Neuronal stem cell (in vitro differentiated cells): Measurements from ENCODE around the gene EVI5.

Experiments used
- DNase-seq: peaks from one replicate; pipeline ENCODE4 v3.0.0-alpha.2; 2013; ENCODE audit warnings: low spot score
- H2AFZ ChIP-seq: one replicate; pipeline ENCODE4 v1.6.1; 2013; ENCODE audit warnings: mild to moderate bottlenecking, low read length, inconsistent platforms
- H2AK5ac ChIP-seq: 2 replicates; pipeline ENCODE4 v1.6.1; 2013; ENCODE audit warnings: low read depth, mild to moderate bottlenecking, inconsistent platforms, low read length, moderate library complexity, mixed read lengths
- H2BK120ac ChIP-seq: 2 replicates; pipeline ENCODE4 v1.6.1; 2013; ENCODE audit warnings: low read depth, mild to moderate bottlenecking, inconsistent platforms, low read length, moderate library complexity, mixed read lengths
- H2BK12ac ChIP-seq: one replicate; pipeline ENCODE4 v1.6.1; 2013; ENCODE audit warnings: low read length, inconsistent platforms
- H2BK15ac ChIP-seq: 2 replicates; pipeline ENCODE4 v1.6.1; 2013; ENCODE audit warnings: mild to moderate bottlenecking, low read length, inconsistent platforms, mixed read lengths
- H2BK5ac ChIP-seq: one replicate; pipeline ENCODE4 v1.6.1; 2013; ENCODE audit warnings: inconsistent platforms, mild to moderate bottlenecking, low read length, moderate library complexity
- H3K14ac ChIP-seq: one replicate; pipeline ENCODE4 v1.6.1; 2013; ENCODE audit warnings: low read length, inconsistent platforms
- H3K18ac ChIP-seq: 2 replicates; pipeline ENCODE4 v1.6.1; 2013; ENCODE audit warnings: low read length, inconsistent platforms
- H3K23ac ChIP-seq: 2 replicates; pipeline ENCODE4 v1.6.1; 2013; ENCODE audit warnings: low read depth, mild to moderate bottlenecking, mixed read lengths, low read length, inconsistent platforms; ENCODE audit not compliant: poor library complexity
- H3K27ac ChIP-seq: replicated peaks from 3 replicates; pipeline ENCODE4 v1.5.1; 2013; ENCODE audit warnings: low read length, inconsistent platforms
- H3K27me3 ChIP-seq, 3 experiments: 2 replicates each; pipeline ENCODE4 v1.6.1; 2013; ENCODE audit warnings: low read length in 3 of 3, mild to moderate bottlenecking in 2 of 3, inconsistent platforms in 1 of 3, low read depth in 1 of 3, mixed read lengths in 1 of 3, moderate library complexity in 1 of 3; ENCODE audit not compliant: control insufficient read depth in 3 of 3, insufficient read depth in 3 of 3
- H3K36me3 ChIP-seq, 2 donors: replicated peaks in 1 of 2; 2 replicates each; pipeline ENCODE4 v1.6.1; 2013; ENCODE audit warnings: low read length in 2 of 2; ENCODE audit not compliant: control insufficient read depth in 2 of 2, insufficient read depth in 2 of 2
- H3K4ac ChIP-seq: 2 replicates; pipeline ENCODE4 v1.6.1; 2013; ENCODE audit warnings: inconsistent platforms, mild to moderate bottlenecking, low read length, moderate library complexity
- H3K4me1 ChIP-seq, 2 donors: 1 replicate in 1 of 2; 2 replicates in 1 of 2; pipeline ENCODE4 v1.6.1; 2013; ENCODE audit warnings: low read length in 2 of 2, low read depth in 1 of 2; ENCODE audit not compliant: control insufficient read depth in 2 of 2, insufficient read depth in 1 of 2
- H3K4me2 ChIP-seq: one replicate; pipeline ENCODE4 v1.6.1; 2013; ENCODE audit warnings: mild to moderate bottlenecking, low read length, inconsistent platforms; ENCODE audit not compliant: insufficient read depth, poor library complexity, severe bottlenecking
- H3K4me3 ChIP-seq, 2 donors: 2 replicates each; pipeline ENCODE4 v1.5.1; 2013; ENCODE audit warnings: low read length in 2 of 2, mild to moderate bottlenecking in 2 of 2, inconsistent platforms in 1 of 2, moderate library complexity in 1 of 2
- H3K79me1 ChIP-seq: one replicate; pipeline ENCODE4 v1.6.1; 2013; ENCODE audit warnings: low read depth, mild to moderate bottlenecking, inconsistent platforms, low read length, moderate library complexity
- H3K9ac ChIP-seq: one replicate; pipeline ENCODE4 v1.6.1; 2013; ENCODE audit warnings: mild to moderate bottlenecking, low read depth, low read length, inconsistent platforms; ENCODE audit not compliant: poor library complexity
- H3K9me3 ChIP-seq, 2 donors: replicated peaks in 1 of 2; 2 replicates each; pipeline versions ENCODE3 to v1.6.1; 2013; ENCODE audit warnings: low read length in 2 of 2, mild to moderate bottlenecking in 2 of 2, inconsistent platforms in 1 of 2, low read depth in 1 of 2, mixed read lengths in 1 of 2, moderate library complexity in 1 of 2; ENCODE audit not compliant: control insufficient read depth in 2 of 2, insufficient read depth in 1 of 2
- H4K8ac ChIP-seq: one replicate; pipeline ENCODE4 v1.6.1; 2013; ENCODE audit warnings: low read depth, mild to moderate bottlenecking, inconsistent platforms, low read length, moderate library complexity
- H4K91ac ChIP-seq: one replicate; pipeline ENCODE4 v1.6.1; 2013; ENCODE audit warnings: low read length, low read depth, mild to moderate bottlenecking, inconsistent platforms; ENCODE audit not compliant: poor library complexity
- WGBS, 2 donors: extraction: QIAGEN DNeasy Blood & Tissue Kit; methylation state at CpG; one replicate each; pipeline ENCODE4 v1.1.7; 2013; ENCODE audit warnings: missing lambda C conversion rate in 2 of 2, mixed read lengths in 1 of 2; ENCODE audit not compliant: insufficient read length in 2 of 2, insufficient replicate concordance in 1 of 2; ENCODE audit errors: extremely low coverage in 2 of 2; 5-methylcytosine and 5-hydroxymethylcytosine counted together

Gene EVI5

GRCh38 chr1:92768296-92768695, 16.6 kb downstream of the EVI5 start:
- H2AK5ac ChIP-seq, result no peak overlapping the region
- no peak overlapping the region for H4K91ac ChIP-seq
- H3K9me3 ChIP-seq, result peaks cover 0 to 3% of the 10 kb centered on the region in 2 donors
- no peak overlapping the region for H3K14ac ChIP-seq
- H2BK120ac ChIP-seq, result no peak overlapping the region
- no peak overlapping the region for H3K4me3 ChIP-seq
- no peak overlapping the region for H2BK5ac ChIP-seq
- H3K27me3 ChIP-seq, result no peaks in the 10 kb centered on the region
- DNase-seq, result no peak
- no peak overlapping the region for H2AFZ ChIP-seq
- WGBS, 2 donors, result no CpG with 5 or more reads among the region's 2 CpGs
- no peak overlapping the region for H3K4ac ChIP-seq
- no peaks in the 10 kb centered on the region for H3K79me1 ChIP-seq
- no peak overlapping the region for H3K27ac ChIP-seq
- H3K36me3 ChIP-seq, result no peaks in the 10 kb centered on the region
- H4K8ac ChIP-seq, result no peak overlapping the region
- H3K18ac ChIP-seq, result no peak overlapping the region
- no peak overlapping the region for H3K9ac ChIP-seq
- no peak overlapping the region for H2BK12ac ChIP-seq
- no peak overlapping the region for H3K23ac ChIP-seq
- H3K4me1 ChIP-seq, result no peaks in the 10 kb centered on the region
- H2BK15ac ChIP-seq, result no peak overlapping the region
- no peak overlapping the region for H3K4me2 ChIP-seq

- Histone ChIP-seq H3K14ac (no peak overlapping the region), H3K9ac (no peak overlapping the region), H3K27ac (no peak overlapping the region), H3K4me3 (no peak overlapping the region), H2BK5ac (no peak overlapping the region), H3K4ac (no peak overlapping the region), H2BK15ac (no peak overlapping the region), H3K27me3 (no peaks in the 10 kb centered on the region), H2AK5ac (no peak overlapping the region), H4K91ac (no peak overlapping the region), H3K36me3 (no peaks in the 10 kb centered on the region), H3K18ac (no peak overlapping the region), H3K23ac (no peak overlapping the region), H3K9me3 (peaks cover 0 to 3% of the 10 kb centered on the region in 2 donors), H3K4me1 (no peaks in the 10 kb centered on the region), H3K4me2 (no peak overlapping the region), H2BK120ac (no peak overlapping the region), H2AFZ (no peak overlapping the region), H4K8ac (no peak overlapping the region), H2BK12ac (no peak overlapping the region), H3K79me1 (no peaks in the 10 kb centered on the region)
- no peak for DNase-seq
- no CpG with 5 or more reads among the region's 3 CpGs for WGBS, 2 donors
Observed at GRCh38 chr1:92764116-92764515, 20.8 kb downstream of the EVI5 start.

- Histone ChIP-seq H3K4me3 (no peak overlapping the region), H3K23ac (no peak overlapping the region), H3K4me2 (no peak overlapping the region), H3K4me1 (no peaks in the 10 kb centered on the region), H3K36me3 (no peaks in the 10 kb centered on the region), H2BK12ac (no peak overlapping the region), H3K79me1 (no peaks in the 10 kb centered on the region), H2BK120ac (no peak overlapping the region), H3K27me3 (no peaks in the 10 kb centered on the region), H2AFZ (no peak overlapping the region), H3K4ac (no peak overlapping the region), H3K27ac (no peak overlapping the region), H2BK15ac (no peak overlapping the region), H4K91ac (no peak overlapping the region), H2AK5ac (no peak overlapping the region), H3K9me3 (no peaks in the 10 kb centered on the region), H2BK5ac (no peak overlapping the region), H3K18ac (no peak overlapping the region), H3K9ac (no peak overlapping the region), H4K8ac (no peak overlapping the region), H3K14ac (no peak overlapping the region)
- WGBS, 2 donors, result no CpG with 5 or more reads among the region's 1 CpG
- DNase-seq, result no peak
Observed at GRCh38 chr1:92762355-92762754, 22.6 kb downstream of the EVI5 start.

GRCh38 chr1:92759361-92759760, 25.5 kb downstream of the EVI5 start:
- no peak overlapping the region for H2BK120ac ChIP-seq
- no peak overlapping the region for H2BK5ac ChIP-seq
- H3K27ac ChIP-seq, result no peak overlapping the region
- H2AK5ac ChIP-seq, result no peak overlapping the region
- peaks cover 3% of the 10 kb centered on the region for H3K79me1 ChIP-seq
- peaks cover 1 to 3% of the 10 kb centered on the region in 2 donors for H3K9me3 ChIP-seq
- H3K4me1 ChIP-seq, result no peaks in the 10 kb centered on the region
- H2BK12ac ChIP-seq, result no peak overlapping the region
- H3K36me3 ChIP-seq, result no peaks in the 10 kb centered on the region
- no peak overlapping the region for H3K4me2 ChIP-seq
- H3K4ac ChIP-seq, result no peak overlapping the region
- H3K9ac ChIP-seq, result no peak overlapping the region
- H3K4me3 ChIP-seq, result no peak overlapping the region
- H4K91ac ChIP-seq, result no peak overlapping the region
- no peak overlapping the region for H2BK15ac ChIP-seq
- DNase-seq, result no peak
- no peaks in the 10 kb centered on the region for H3K27me3 ChIP-seq
- no peak overlapping the region for H4K8ac ChIP-seq
- no peak overlapping the region for H2AFZ ChIP-seq
- no peak overlapping the region for H3K14ac ChIP-seq
- no peak overlapping the region for H3K23ac ChIP-seq
- no CpG with 5 or more reads among the region's 1 CpG for WGBS, 2 donors
- H3K18ac ChIP-seq, result no peak overlapping the region
